ENCODE results near the gene ALKAL2.
"Not testable (repeated sequence)": the region's sequence is repeated elsewhere in the genome, so short reads cannot be mapped to it uniquely, and the experiment has no call there.

The ALKAL2 gene

GRCh38 chr2:287911-288757 is at the start of gene ALKAL2:
TSS of gene ALKAL2 (minus strand) at chr2:288091. CDS start at chr2:287835, 256 bp downstream.
- no peak for DNase-seq (ENCODE audit: low spot score)

- DNase-seq (ENCODE audit: low spot score), result not testable (repeated sequence)
Observed at GRCh38 chr2:336949-337348, 49.1 kb upstream of the ALKAL2 start.

GRCh38 chr2:336360-336759 is 48.5 kb upstream of the ALKAL2 start:
- DNase-seq (ENCODE audit: low spot score), result no peak

- DNase-seq (ENCODE audit: low spot score), result no peak
Observed at GRCh38 chr2:332592-332991, 44.7 kb upstream of the ALKAL2 start.

GRCh38 chr2:328761-329160 is 40.9 kb upstream of the ALKAL2 start:
- no peak for DNase-seq (ENCODE audit: low spot score)

GRCh38 chr2:323035-323434 is 35.1 kb upstream of the ALKAL2 start:
- no peak for DNase-seq (ENCODE audit: low spot score)

- DNase-seq (ENCODE audit: low spot score), result no peak
Observed at GRCh38 chr2:322326-322725, 34.4 kb upstream of the ALKAL2 start.

GRCh38 chr2:320561-320960 is 32.7 kb upstream of the ALKAL2 start:
- DNase-seq (ENCODE audit: low spot score), result no peak

- DNase-seq (ENCODE audit: low spot score), result no peak
Observed at GRCh38 chr2:319059-319600, 31.2 kb upstream of the ALKAL2 start.

- DNase-seq (ENCODE audit: low spot score), result no peak
Observed at GRCh38 chr2:317501-318424, 29.9 kb upstream of the ALKAL2 start.

GRCh38 chr2:316381-316780 is 28.5 kb upstream of the ALKAL2 start:
- no peak for DNase-seq (ENCODE audit: low spot score)

GRCh38 chr2:315925-316324 is 28.0 kb upstream of the ALKAL2 start:
- not testable (repeated sequence) for DNase-seq (ENCODE audit: low spot score)

GRCh38 chr2:314561-315336 is 26.9 kb upstream of the ALKAL2 start:
- no peak for DNase-seq (ENCODE audit: low spot score)

GRCh38 chr2:313991-314390 is 26.1 kb upstream of the ALKAL2 start:
- DNase-seq (ENCODE audit: low spot score), result no peak

- no peak for DNase-seq (ENCODE audit: low spot score)
Observed at GRCh38 chr2:310994-311393, 23.1 kb upstream of the ALKAL2 start.

- DNase-seq (ENCODE audit: low spot score), result no peak
Observed at GRCh38 chr2:309954-310510, 22.1 kb upstream of the ALKAL2 start.

GRCh38 chr2:309148-309953 is 21.5 kb upstream of the ALKAL2 start:
- DNase-seq (ENCODE audit: low spot score), result no peak

- DNase-seq (ENCODE audit: low spot score), result no peak
Observed at GRCh38 chr2:305366-305765, 17.5 kb upstream of the ALKAL2 start.

- no peak for DNase-seq (ENCODE audit: low spot score)
Observed at GRCh38 chr2:296354-296753, 8.5 kb upstream of the ALKAL2 start.

- no peak for DNase-seq (ENCODE audit: low spot score)
Observed at GRCh38 chr2:295090-295489, 7.2 kb upstream of the ALKAL2 start.
